Naive thymus-derived CD4-positive, alpha-beta T cell (primary cell): Measurements from ENCODE around the gene LRRC74A. TPM values are rescaled to one million over a fixed set of nuclear protein-coding genes. Genes with fewer than 3 reads are reported as not detected.

ENCODE experiments used
- ATAC-seq: fragments of 150-1000 bp; cut with Tn5 transposase; 2 replicates; pipeline ENCODE4 v1.10.0; 2021; ENCODE audit warnings: mild to moderate bottlenecking, moderate library complexity
- CTCF ChIA-PET: fragments of 350-600 bp; sonication (Branson Sonifier 250); formaldehyde crosslinking; loops from one replicate; lab custom pipeline; 2021; ENCODE audit warnings: antibody characterized with exemption; lab: Charles Lee
- POLR2A ChIA-PET: fragments of 350-600 bp; sonication (Branson Sonifier 250); formaldehyde crosslinking; loops from one replicate; lab custom pipeline; 2021; ENCODE audit warnings: antibody characterized with exemption, inconsistent platforms; lab: Charles Lee
- DNase-seq, 9 donors: peaks; one replicate each; pipeline versions ENCODE4 v3.0.0 to v3.0.0-alpha.2; 2020 to 2022; ENCODE audit warnings: mixed read lengths in 1 of 9
- H3K27ac ChIP-seq: one replicate; pipeline ENCODE4 v1.7.0; 2013; ENCODE audit warnings: mild to moderate bottlenecking, low read depth, low read length, moderate library complexity
- H3K27me3 ChIP-seq, 2 donors: one replicate each; pipeline ENCODE4 v1.7.0; 2013; ENCODE audit warnings: low read length in 2 of 2, mild to moderate bottlenecking in 2 of 2, moderate library complexity in 2 of 2; ENCODE audit not compliant: control insufficient read depth in 2 of 2, insufficient read depth in 2 of 2
- H3K36me3 ChIP-seq, 3 experiments: 1 replicate in 2 of 3; 2 replicates in 1 of 3; pipeline ENCODE4 v1.7.0; 2013; ENCODE audit warnings: low read length in 3 of 3, mild to moderate bottlenecking in 3 of 3, moderate library complexity in 1 of 3; ENCODE audit not compliant: insufficient read depth in 3 of 3, control insufficient read depth in 2 of 3
- H3K4me1 ChIP-seq, 2 donors: one replicate each; pipeline ENCODE4 v1.7.0; 2013; ENCODE audit warnings: low read length in 2 of 2, mild to moderate bottlenecking in 2 of 2, moderate library complexity in 1 of 2; ENCODE audit not compliant: control insufficient read depth in 2 of 2, insufficient read depth in 2 of 2
- H3K4me3 ChIP-seq: 2 replicates; pipeline ENCODE4 v1.7.0; 2013; ENCODE audit warnings: mild to moderate bottlenecking, low read length
- H3K9me3 ChIP-seq, 3 experiments: 1 replicate in 2 of 3; 2 replicates in 1 of 3; pipeline ENCODE4 v1.7.0; 2013; ENCODE audit warnings: low read length in 3 of 3; ENCODE audit not compliant: control insufficient read depth in 2 of 3
- H3K27ac Mint-ChIP-seq, 9 donors: one replicate each; pipeline ENCODE4 v1.8.0; 2020 to 2022; ENCODE audit warnings: mixed read lengths in 9 of 9, mild to moderate bottlenecking in 8 of 9, moderate library complexity in 5 of 9, inconsistent platforms in 2 of 9
- H3K27me3 Mint-ChIP-seq, 5 donors: one replicate each; pipeline ENCODE4 v1.8.0; 2021 to 2022; ENCODE audit warnings: mixed read lengths in 5 of 5, mild to moderate bottlenecking in 1 of 5
- H3K36me3 Mint-ChIP-seq, 5 donors: one replicate each; pipeline ENCODE4 v1.8.0; 2020 to 2022; ENCODE audit warnings: mixed read lengths in 5 of 5, mild to moderate bottlenecking in 3 of 5, inconsistent platforms in 1 of 5
- H3K4me1 Mint-ChIP-seq, 7 donors: one replicate each; pipeline ENCODE4 v1.8.0; 2020 to 2022; ENCODE audit warnings: mixed read lengths in 7 of 7, mild to moderate bottlenecking in 3 of 7, inconsistent platforms in 1 of 7
- H3K4me3 Mint-ChIP-seq, 10 donors: one replicate each; pipeline ENCODE4 v1.8.0; 2020 to 2022; ENCODE audit warnings: mild to moderate bottlenecking in 10 of 10, mixed read lengths in 10 of 10, moderate library complexity in 6 of 10, inconsistent platforms in 2 of 10
- H3K9me3 Mint-ChIP-seq, 11 donors: one replicate each; pipeline ENCODE4 v1.8.0; 2020 to 2022; ENCODE audit warnings: mixed read lengths in 11 of 11, mild to moderate bottlenecking in 4 of 11, inconsistent platforms in 1 of 11, moderate library complexity in 1 of 11
- intact Hi-C, 2 donors: fragments of 100-400 bp; cut with micrococcal nuclease; formaldehyde crosslinking; loops; one replicate each; pipeline ENCODE4 v1.15.1; 2023
- polyA plus RNA-seq, 2 donors: library from polyadenylated mRNA; unstranded; fragments of 300-500 nt; fragmentation: Illumina TruSeq; gene quantifications; one replicate each; pipeline ENCODE4 v1.2.3, GENCODE V29; 2021
- total RNA-seq, 6 experiments: library from RNA in 5 of 6; stranded (reverse) in 5 of 6; gene quantifications; 1 replicate in 5 of 6; 2 replicates in 1 of 6; pipeline ENCODE4 v1.2.3 and lab custom pipeline; 2021 to 2026

LRRC74A gene
- total and polyA plus RNA-seq, 7 experiments from 2014 or later = not detected

- DNase-seq (no peak), ATAC-seq (no peak)
- H3K4me1 ChIP-seq = no peaks in the 10 kb centered on the region
- ChIA-PET CTCF (interaction anchor here (0.6 to 7.4 kb wide), 19 partner anchors 10 to 441 kb away, joined by 3 to 204 read pairs (median 7); no protein-coding TSS in a partner anchor), POLR2A (interaction anchor here (0.7 to 1.1 kb wide), 4 partner anchors 178 to 225 kb away, joined by 3 to 4 read pairs (median 3); no protein-coding TSS in a partner anchor)
- H3K4me3 ChIP-seq = no peak overlapping the region
- Mint-ChIP-seq H3K36me3 (no peaks in the 10 kb centered on the region), H3K4me1 (peaks cover 0 to 3% (median 0%) of the 10 kb centered on the region in 7 donors), H3K9me3 (peaks cover 0 to 2% (median 0%) of the 10 kb centered on the region in 11 donors), H3K27me3 (no peaks in the 10 kb centered on the region), H3K4me3 (no peak overlapping the region), H3K27ac (no peak overlapping the region)
- H3K27ac ChIP-seq = no peak overlapping the region
- peaks cover 0 to 8% (median 0%) of the 10 kb centered on the region in 3 experiments for H3K9me3 ChIP-seq
- intact Hi-C loops = loop anchor here in 1 of 2 donors (10.0 kb wide), 1 partner anchor 680 kb away; no protein-coding TSS in a partner anchor
- H3K36me3 ChIP-seq = no peaks in the 10 kb centered on the region
- no peaks in the 10 kb centered on the region for H3K27me3 ChIP-seq
Observed at GRCh38 chr14:76874734-76875133, 48.5 kb downstream of the LRRC74A start.

GRCh38 chr14:76876076-76876475 is 49.9 kb downstream of the LRRC74A start:
- Histone ChIP-seq H3K36me3 (no peaks in the 10 kb centered on the region), H3K4me1 (no peaks in the 10 kb centered on the region), H3K27ac (no peak overlapping the region), H3K9me3 (peaks cover 0 to 8% (median 0%) of the 10 kb centered on the region in 3 experiments), H3K27me3 (no peaks in the 10 kb centered on the region), H3K4me3 (no peak overlapping the region)
- DNase-seq (peak in 7 of 9 donors; percentile 23 to 50 (median 37)), ATAC-seq (peak; percentile 73)
- Mint-ChIP-seq H3K4me1 (peaks cover 0 to 3% (median 0%) of the 10 kb centered on the region in 7 donors), H3K36me3 (no peaks in the 10 kb centered on the region), H3K27ac (peak overlapping the region in 1 of 9 donors; percentile 69), H3K27me3 (no peaks in the 10 kb centered on the region), H3K9me3 (peaks cover 0 to 2% (median 0%) of the 10 kb centered on the region in 11 donors), H3K4me3 (no peak overlapping the region)
- POLR2A ChIA-PET = interaction anchor here (1.2 to 1.4 kb wide), 2 partner anchors 177 to 194 kb away, joined by 3 to 6 read pairs; no protein-coding TSS in a partner anchor
- CTCF ChIA-PET = interaction anchor here (0.6 to 7.4 kb wide), 24 partner anchors 8 to 440 kb away, joined by 3 to 204 read pairs (median 4); no protein-coding TSS in a partner anchor
- intact Hi-C loops = loop anchor here (1.0 to 10.0 kb wide), 9 partner anchors 37 to 679 kb away; no protein-coding TSS in a partner anchor

DNA sequence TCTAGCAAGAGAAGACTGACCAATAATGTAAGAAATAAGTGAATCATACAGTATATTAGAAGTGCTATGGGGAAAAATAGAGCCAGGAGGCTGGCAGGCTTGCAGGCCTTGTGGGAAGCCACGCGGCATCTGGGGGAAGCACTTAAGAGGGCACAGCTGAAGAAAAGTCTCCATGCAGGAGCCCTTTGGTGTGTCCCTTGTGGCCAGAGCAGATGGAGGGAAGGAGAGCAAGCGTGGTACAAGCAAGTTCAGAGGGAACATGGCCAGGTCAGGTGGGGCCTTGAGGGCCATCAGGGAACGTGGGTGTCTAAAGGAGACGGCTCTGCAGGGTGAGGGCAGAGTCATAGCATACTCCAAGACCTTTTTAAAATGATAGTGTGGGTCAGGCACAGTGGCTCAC is 51.7 kb downstream of the LRRC74A start:
- Histone ChIP-seq H3K9me3 (peaks cover 0 to 8% (median 0%) of the 10 kb centered on the region in 3 experiments), H3K4me3 (no peak overlapping the region), H3K36me3 (no peaks in the 10 kb centered on the region), H3K27me3 (no peaks in the 10 kb centered on the region), H3K4me1 (no peaks in the 10 kb centered on the region), H3K27ac (no peak overlapping the region)
- DNase-seq = no peak
- H3K27ac Mint-ChIP-seq = no peak overlapping the region
- H3K4me3 Mint-ChIP-seq = no peak overlapping the region
- ATAC-seq = no peak
- H3K36me3 Mint-ChIP-seq = no peaks in the 10 kb centered on the region
- H3K9me3 Mint-ChIP-seq = peaks cover 0 to 2% (median 0%) of the 10 kb centered on the region in 11 donors
- intact Hi-C loops = loop anchor here (2.0 to 10.0 kb wide), 3 partner anchors 35 to 677 kb away; no protein-coding TSS in a partner anchor
- ChIA-PET POLR2A (interaction anchor here (0.6 kb wide), 1 partner anchor 166 kb away, joined by 3 read pairs; no protein-coding TSS in a partner anchor), CTCF (interaction anchor here (0.6 to 7.4 kb wide), 5 partner anchors 34 to 215 kb away, joined by 3 to 204 read pairs (median 34); no protein-coding TSS in a partner anchor)
- H3K27me3 Mint-ChIP-seq = no peaks in the 10 kb centered on the region
- peaks cover 0 to 3% (median 0%) of the 10 kb centered on the region in 7 donors for H3K4me1 Mint-ChIP-seq

- Mint-ChIP-seq H3K27me3 (no peaks in the 10 kb centered on the region), H3K9me3 (no peaks in the 10 kb centered on the region), H3K27ac (no peak overlapping the region), H3K4me1 (peaks cover 7 to 13% (median 7%) of the 10 kb centered on the region in 7 donors), H3K36me3 (no peaks in the 10 kb centered on the region), H3K4me3 (no peak overlapping the region)
- H3K4me3 ChIP-seq = no peak overlapping the region
- CTCF ChIA-PET = interaction anchor here (1.2 to 2.4 kb wide), 3 partner anchors 173 to 190 kb away, joined by 4 to 7 read pairs (median 4); no protein-coding TSS in a partner anchor
- ATAC-seq = no peak
- intact Hi-C loops = no loop called here
- peaks cover 0 to under 1% (median 0%) of the 10 kb centered on the region in 3 experiments for H3K9me3 ChIP-seq
- no peaks in the 10 kb centered on the region for H3K27me3 ChIP-seq
- H3K27ac ChIP-seq = no peak overlapping the region
- POLR2A ChIA-PET = no interaction called here
- H3K4me1 ChIP-seq = no peaks in the 10 kb centered on the region
- DNase-seq = no peak
- no peaks in the 10 kb centered on the region for H3K36me3 ChIP-seq
Observed at GRCh38 chr14:76880449-76880848, 54.2 kb downstream of the LRRC74A start.

DNA sequence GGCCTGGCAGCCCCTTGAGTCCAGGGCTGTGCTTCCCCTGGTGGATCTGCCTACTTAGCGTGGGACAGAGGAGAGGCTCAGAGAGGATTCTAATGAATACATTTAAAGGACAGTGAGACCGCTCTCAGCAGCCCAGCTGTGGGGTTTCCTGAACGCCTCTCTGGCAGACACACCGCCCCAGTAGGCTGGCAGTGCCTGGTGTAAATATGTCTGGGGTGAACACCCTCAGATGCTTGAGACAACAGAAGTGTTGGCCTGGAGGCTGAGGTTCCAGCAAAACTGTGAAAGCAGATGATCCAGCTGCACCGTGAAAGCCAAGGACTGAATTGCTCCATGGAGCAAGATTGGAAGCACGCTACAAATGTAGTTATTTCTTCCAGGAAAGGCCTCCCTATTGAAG is 55.1 kb downstream of the LRRC74A start:
- intact Hi-C loops = no loop called here
- Histone ChIP-seq H3K4me1 (no peaks in the 10 kb centered on the region), H3K4me3 (no peak overlapping the region), H3K27ac (no peak overlapping the region), H3K27me3 (no peaks in the 10 kb centered on the region), H3K36me3 (no peaks in the 10 kb centered on the region), H3K9me3 (no peaks in the 10 kb centered on the region)
- Mint-ChIP-seq H3K27ac (no peak overlapping the region), H3K27me3 (peaks cover 0 to 2% (median 0%) of the 10 kb centered on the region in 5 donors), H3K36me3 (no peaks in the 10 kb centered on the region), H3K4me1 (peaks cover 7 to 13% (median 7%) of the 10 kb centered on the region in 7 donors), H3K9me3 (no peaks in the 10 kb centered on the region), H3K4me3 (no peak overlapping the region)
- DNase-seq = no peak
- CTCF ChIA-PET = interaction anchor here (0.8 to 2.4 kb wide), 3 partner anchors 8 to 189 kb away, joined by 3 to 7 read pairs (median 4); no protein-coding TSS in a partner anchor
- POLR2A ChIA-PET = no interaction called here
- ATAC-seq = no peak

GRCh38 chr14:76882651-76883050 is 56.4 kb downstream of the LRRC74A start:
- CTCF ChIA-PET = no interaction called here

More at GRCh38 chr14:76882651-76883050, 56.4 kb downstream of the LRRC74A start:
- peaks cover 0 to 11% (median 0%) of the 10 kb centered on the region in 5 donors for H3K27me3 Mint-ChIP-seq
- intact Hi-C loops = no loop called here
- POLR2A ChIA-PET = no interaction called here
- no peaks in the 10 kb centered on the region for H3K36me3 Mint-ChIP-seq
- H3K4me1 Mint-ChIP-seq = peaks cover 7 to 13% (median 7%) of the 10 kb centered on the region in 7 donors
- Histone ChIP-seq H3K4me1 (no peaks in the 10 kb centered on the region), H3K4me3 (no peak overlapping the region), H3K9me3 (no peaks in the 10 kb centered on the region), H3K36me3 (no peaks in the 10 kb centered on the region), H3K27ac (no peak overlapping the region), H3K27me3 (no peaks in the 10 kb centered on the region)
- ATAC-seq (no peak), DNase-seq (no peak)
- no peak overlapping the region for H3K27ac Mint-ChIP-seq
- no peak overlapping the region for H3K4me3 Mint-ChIP-seq
- no peaks in the 10 kb centered on the region for H3K9me3 Mint-ChIP-seq
